Femur (tissue), 1 donor: ENCODE data around the gene FASTK.

Source experiments
- DNase-seq: peaks from one replicate; pipeline ENCODE4 v3.0.0-alpha.2; 2017

Gene FASTK

DNA sequence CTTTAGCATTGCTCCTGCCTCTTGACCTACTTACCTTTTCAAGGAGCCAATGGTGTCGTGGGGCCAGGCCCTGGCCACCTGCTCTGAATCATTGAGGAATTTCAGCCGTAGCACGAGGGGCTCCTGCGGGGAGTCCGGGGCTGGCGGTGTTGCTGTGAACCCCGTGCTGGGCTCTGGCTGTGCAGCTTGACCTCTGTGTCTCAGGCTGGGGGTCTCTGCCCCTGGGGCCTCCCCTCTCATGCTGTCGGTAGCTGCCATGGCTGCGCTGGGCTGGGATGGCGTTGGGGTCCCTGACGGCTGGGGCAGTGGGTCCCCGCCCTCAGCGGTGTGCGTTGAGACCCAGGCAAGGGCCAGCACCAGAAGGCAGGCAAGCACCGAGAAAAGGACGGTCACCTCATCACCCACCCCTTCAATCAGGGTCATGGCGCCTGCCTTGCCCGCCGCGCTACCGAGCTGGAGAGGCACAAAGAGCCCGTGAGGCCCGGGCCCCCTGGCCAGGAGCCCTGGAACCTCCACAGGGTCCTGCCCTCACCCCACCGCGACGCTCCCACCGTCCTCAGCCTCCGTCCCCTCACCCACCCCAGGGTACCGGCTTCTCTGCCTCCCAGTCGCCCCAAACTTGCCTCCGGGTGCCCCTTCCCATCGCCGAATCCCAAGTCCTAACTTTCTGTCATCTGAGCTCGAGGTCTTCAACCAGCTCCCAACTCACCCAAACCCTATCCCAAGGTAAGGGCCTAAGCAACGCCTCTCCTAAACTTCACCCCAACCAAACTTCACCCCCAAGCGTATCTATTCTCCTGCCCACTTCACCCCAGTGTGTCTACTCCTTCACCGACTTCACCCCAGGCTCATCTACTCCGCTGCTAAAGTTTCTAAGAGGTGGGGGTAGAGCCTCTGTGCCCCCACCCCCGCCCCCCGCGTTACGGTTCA, 1.8 kb upstream of the FASTK start:
- DNase-seq: peak; percentile 28

DNA sequence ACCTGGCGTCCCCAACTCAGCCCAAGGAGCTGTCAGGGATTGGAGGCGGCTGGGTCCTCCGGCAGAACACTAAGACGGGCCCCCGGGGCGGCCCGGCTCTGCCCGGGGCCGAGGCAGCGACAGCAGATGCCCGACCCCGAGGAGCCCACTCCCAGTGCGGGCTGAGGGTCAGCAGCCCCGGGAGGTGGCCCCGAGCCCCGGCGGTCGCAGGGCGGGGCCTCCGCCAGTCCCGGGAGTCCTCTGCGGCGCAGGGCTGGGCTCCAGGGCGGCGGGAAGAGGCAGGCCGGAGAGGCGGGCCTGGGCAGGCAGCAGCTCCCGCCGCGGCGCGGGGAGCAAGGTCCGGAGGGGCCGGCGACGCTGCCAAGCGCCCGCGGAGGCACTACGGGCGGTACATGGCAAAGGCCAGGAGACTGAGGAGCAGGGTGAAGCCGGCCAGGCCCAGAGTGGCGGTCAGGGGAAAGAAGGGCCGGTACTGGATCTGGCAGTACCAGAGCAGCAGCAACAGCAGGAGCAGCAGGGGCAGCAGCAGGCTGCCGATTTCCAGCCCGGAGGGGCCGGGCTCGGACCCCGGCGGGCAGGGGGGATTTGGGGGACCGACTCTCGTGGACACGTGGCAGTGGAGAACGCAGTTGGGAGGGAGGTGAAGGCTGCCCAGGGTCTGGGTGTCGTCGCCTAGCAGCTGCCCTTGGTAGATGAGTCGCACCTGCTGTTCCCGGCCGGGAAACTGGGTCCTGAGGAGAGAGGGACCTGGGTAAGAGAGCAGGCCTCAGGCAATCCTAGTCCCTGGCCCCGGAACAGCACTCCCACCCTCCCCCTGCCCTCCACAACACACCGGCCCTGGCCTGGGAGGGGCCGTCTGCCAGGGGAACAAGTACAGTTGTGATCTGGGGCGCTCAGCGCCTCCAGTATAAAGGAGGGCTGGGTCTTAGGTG, 827 bp upstream of the FASTK start:
- DNase-seq: peak; percentile 57

DNA sequence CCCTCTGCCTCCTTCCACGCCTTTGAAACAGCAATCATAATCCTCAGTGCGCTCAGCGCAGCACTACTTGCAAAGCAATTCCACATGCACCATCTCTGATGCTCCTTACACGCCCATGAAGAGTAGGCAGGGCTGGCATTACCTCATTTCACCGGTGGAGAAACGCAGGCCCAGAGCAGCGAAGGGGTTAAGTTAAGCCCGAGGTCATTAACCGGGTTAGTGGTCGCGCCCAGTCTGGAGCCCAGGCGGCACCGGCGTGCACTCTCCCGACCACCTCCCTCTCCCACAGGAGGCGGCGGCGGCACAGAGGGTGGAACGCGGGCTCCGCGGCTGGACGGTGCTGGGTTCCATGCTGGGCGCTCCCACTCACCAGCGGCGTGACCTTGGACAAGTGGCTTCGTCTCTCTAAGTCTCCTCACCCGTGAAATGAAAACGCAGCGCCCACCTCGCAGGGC, 515 bp downstream of the FASTK start:
- no peak for DNase-seq

DNA sequence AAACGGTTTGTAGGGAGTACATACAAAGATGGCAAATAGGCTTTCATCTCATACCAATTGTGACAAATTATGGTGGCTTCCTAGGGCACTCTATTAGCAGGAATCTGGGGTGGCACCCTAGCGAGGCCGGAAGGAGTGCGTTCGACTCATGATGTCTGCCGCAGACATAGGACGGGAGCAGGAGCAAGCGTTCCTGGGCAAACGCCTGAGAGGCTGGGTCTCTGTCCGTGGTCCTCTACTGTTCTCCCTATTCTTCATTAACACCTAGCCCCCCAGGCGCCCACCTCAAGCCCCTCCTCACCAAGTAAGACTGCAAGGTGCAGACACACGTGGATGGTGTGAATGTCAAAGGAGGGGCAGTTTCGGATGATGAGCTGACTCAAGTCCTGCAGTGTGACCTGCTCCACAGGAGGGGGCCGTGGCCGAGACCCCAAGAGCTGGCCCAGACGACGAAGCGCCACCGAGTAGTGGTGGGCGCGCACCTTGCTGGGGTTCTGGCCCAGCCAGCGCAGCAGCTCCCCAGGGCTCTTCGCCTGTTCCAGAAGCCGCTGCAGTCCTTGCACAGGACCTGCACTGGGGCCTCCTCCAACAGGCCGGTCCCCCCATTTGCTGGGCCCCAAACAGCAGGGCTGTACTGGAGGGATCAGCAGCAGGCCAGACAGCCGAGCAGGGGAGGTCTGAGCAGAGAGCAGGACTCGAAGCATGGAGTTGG, 1.3 kb downstream of the FASTK start:
- no peak for DNase-seq

DNA sequence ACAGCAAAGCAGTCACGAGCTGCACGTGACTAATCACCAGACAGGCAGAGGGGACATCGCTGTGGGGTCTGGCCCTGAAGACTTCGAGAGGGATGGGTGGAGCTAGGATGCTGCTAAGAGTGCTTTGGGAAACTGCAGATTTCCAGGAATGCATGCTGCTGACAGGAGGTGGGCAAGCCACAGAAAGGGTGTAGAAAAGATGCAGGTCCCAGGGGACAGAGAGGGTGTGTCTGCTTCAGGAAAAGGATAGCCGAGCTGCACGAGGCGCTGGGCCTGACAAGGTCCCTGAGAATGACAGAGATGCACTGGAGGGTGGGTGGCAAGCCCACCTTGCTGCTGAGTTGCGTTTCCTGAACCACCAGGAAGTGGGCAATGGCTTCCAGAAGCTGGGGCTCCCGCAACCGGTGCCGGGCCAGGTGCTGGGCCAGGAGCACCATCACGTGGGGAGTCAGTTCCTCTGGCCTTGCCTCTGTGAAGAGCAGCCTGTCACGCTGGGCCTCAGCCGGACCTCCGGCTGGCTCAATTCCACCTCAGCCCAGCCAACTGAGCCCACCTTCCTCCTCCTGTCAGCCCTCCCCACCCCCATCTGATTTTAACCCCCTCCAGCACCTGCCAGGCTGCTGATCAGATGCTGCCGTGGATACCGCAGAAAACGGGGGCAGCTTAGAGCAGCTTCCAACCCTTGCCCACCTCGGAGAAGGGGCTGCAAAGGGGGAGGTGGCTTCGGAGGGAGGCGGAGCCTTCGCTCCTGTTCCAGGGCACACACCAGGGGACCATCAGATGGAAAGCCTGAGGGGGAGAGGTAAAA, 2.2 kb downstream of the FASTK start:
- no peak for DNase-seq

DNA sequence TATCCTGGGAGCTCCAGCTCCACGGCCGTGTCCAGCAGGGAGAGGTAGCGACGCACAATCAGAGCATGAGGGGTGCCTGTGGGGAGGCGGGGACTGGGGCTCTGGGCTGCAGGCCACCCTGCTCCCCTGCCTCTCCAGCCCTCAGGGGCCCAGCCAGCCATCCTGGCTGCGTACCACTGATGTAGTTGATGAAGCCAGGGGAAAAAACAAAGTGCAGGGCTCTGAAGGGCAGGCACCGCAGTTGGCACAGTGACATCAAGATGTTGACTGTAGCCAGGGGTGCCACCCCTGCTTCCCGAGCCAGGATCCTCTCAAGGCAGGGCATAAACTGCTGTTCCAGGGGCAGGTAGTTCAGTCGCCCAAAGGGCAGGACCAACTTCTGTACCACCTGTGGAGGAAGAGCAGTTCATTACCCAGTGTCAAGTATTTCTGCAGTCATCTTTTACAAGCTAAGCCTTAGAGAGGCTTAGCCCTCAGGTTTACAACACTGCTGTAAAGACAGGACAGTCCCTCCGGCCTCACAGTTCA, 2.8 kb downstream of the FASTK start:
- no peak for DNase-seq

DNA sequence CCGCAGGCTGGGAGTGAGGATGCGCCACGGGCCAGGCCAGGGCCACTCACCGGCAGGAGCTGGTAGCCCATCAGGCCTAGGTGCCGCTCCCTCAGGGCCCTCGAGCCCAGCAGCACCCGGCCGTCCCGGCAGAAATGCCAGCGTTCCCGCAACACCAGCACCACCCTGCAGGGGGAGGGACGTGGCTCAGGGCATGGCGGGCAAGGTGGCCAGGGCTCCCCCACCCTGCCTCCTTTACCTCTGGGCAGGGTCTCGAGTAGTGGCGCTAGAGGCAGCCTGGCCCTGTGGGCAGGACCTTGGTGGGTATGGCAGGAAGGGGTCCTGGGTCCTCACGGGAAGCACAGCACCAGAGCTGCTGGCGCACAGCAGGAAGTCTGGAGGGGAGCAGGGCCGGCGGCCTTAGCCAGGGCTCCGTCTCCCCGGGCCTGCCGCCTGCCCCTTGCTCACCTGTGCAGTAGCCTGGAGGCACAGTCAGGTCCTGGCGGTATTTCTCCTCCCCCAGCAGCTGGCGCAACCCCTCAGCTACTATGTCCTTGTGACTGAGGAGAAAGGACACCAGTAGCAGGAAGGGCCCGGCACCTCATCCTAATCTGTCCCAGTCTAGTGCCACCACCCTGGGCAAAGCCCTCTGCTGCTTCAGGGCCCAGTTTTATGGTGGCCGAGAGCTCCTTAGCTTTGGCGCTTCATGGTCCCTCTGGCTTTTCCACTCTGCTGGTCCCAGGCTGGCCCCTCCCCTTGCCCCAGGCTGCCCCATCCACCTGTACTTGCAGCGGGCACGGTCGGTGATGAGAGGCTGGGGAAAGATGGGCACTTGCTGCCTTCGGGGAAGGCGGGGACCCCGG, 3.5 kb downstream of the FASTK start:
- no peak for DNase-seq

DNA sequence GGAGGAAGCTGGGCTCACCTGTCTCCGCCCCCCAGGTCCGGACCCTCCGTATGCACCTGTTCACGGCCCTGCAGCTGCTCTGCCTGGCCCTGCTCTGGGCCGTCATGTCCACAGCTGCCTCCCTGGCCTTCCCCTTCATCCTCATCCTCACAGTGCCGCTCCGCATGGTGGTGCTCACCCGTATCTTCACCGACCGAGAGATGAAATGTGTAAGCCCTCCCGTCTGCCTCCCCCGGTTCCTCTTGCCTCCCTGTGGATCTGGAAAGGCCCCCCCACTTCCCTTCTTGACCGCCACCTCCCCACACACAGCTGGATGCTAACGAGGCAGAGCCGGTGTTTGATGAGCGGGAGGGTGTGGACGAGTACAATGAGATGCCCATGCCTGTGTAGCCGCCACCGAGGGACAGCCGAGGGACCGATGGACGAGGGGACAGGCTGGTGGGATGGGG, 4.6 kb downstream of the FASTK start:
- DNase-seq: no peak

DNA sequence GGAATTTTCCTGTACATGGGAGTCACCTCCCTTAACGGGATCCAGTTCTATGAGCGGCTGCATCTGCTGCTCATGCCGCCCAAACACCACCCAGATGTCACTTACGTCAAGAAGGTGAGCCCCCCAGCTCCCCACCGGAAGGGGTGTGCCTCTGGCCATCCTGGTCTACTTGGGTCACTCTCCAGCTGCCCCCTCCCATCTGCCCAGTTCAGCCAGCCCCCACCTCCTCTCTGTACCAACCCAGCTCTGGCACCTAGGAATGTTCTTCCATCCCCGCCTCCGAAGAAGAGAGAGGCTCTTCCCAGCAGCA, 5.0 kb downstream of the FASTK start:
- no peak for DNase-seq

DNA sequence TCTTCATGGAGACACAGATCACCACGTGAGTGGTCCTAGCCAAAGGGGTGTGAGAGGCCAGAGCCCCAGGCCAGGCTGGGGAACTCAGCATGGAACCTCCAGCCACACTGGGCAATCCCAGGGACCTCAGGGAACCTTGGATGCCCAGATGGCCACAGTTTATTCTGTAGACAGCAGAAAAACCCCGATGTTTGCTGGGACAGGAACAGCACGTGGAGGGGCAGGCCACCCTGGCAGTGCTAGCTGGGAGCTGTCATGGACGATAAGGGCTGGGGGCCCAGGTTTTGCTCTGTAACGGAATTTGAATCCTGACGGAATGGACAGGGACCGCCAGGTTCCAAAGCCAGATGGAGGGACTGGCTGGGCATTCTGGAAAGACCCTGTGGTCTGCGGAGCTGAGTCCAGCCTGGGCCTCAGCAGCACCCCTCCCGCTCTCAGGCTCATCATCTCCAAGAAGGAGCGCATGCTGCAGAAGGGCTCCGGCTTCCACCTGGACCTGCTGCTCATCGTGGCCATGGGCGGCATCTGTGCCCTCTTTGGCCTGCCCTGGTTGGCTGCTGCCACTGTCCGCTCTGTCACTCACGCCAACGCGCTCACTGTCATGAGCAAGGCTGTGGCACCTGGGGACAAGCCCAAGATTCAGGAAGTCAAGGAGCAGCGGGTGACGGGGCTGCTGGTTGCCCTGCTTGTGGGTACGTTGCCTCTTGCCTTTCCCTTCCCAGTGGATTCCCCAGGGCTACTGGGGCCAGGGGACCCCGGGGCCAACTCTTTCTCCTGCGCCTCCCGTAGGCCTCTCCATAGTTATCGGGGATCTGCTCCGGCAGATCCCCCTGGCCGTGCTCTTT, 5.6 kb downstream of the FASTK start:
- no peak for DNase-seq

DNA sequence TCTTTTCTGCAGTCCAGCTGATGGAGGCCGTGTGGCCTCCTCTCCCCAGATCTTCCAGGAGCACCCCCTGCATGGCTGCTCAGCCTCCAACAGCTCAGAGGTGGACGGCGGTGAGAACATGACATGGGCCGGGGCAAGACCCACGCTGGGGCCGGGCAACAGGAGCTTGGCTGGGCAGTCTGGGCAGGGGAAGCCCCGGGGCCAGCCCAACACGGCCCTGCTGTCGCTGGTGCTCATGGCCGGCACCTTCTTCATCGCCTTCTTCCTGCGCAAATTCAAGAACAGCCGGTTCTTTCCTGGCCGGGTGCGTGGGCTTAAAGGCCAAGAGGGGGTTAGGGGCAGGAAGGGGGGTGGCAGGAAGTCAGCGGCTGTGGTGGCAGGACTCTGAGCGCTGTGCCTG, 6.6 kb downstream of the FASTK start:
- no peak for DNase-seq

DNA sequence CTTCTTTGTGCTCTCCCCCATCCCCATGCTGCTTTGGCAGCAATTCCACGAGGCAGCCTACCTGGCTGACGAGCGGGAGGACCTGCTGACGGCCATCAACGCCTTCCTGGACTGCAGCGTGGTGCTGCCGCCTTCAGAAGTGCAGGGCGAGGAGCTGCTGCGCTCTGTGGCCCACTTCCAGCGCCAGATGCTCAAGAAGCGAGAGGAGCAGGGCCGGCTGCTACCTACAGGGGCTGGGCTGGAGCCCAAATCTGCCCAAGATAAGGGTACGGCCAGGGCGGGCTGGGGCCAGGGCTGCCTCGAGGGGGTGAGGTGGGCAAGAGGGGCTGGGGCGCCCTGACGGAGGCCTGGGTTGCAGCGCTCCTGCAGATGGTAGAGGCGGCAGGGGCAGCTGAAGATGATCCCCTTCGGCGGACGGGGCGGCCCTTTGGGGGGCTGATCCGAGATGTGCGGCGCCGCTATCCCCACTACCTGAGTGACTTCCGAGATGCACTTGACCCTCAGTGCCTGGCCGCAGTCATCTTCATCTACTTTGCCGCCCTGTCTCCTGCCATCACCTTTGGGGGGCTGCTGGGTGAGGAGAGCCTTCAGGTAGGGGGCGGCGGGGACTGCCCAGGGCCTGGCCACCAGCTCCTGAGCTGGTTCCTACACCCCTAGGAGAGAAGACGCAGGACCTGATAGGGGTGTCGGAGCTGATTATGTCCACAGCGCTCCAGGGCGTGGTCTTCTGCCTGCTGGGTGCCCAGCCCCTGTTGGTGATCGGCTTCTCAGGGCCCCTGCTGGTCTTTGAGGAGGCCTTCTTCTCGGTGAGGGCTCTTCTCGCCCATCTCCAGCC, 9.4 kb downstream of the FASTK start:
- DNase-seq: no peak

DNA sequence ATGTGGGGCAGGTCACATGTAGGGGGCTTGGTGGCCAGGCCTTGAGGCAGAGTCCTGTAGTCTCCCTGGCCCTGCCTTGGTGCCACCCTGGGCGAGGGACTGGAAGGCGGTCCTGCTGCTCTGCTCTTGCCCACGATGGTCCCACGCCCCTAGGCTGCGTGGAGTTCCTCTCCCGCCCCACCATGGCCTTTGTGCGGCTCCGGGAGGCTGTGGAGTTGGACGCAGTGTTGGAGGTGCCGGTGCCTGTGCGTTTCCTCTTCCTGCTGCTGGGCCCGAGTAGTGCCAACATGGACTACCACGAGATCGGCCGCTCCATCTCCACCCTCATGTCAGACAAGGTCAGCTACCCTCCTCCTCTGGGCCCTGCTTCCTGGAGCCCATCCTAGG, 10.0 kb downstream of the FASTK start:
- DNase-seq: no peak

DNA sequence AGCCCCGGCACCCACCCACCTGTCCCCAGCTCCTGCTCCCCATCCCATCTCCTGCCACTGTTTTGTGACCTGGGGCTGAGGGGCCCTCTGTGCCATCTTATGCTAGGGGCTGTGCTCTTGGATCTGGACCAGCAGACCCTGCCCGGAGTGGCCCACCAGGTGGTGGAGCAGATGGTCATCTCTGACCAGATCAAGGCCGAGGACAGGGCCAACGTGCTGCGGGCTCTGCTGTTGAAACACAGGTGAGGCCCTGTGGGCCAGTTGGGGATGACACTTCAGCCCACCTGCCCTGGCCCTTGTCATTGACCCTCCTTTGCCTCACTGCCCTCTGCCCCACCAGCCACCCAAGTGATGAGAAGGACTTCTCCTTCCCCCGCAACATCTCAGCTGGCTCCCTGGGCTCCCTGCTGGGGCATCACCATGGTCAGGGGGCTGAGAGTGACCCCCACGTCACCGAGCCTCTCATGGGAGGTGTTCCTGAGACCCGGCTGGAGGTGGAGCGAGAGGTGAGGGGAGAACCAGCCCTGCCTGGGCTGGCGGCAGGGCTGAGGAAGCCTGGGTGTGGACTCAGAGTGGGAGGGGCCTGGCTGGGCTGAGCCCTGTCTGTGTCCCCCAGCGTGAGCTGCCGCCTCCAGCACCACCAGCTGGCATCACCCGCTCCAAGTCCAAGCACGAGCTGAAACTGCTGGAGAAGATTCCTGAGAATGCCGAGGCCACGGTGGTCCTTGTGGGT, 10.6 kb downstream of the FASTK start:
- DNase-seq: no peak

DNA sequence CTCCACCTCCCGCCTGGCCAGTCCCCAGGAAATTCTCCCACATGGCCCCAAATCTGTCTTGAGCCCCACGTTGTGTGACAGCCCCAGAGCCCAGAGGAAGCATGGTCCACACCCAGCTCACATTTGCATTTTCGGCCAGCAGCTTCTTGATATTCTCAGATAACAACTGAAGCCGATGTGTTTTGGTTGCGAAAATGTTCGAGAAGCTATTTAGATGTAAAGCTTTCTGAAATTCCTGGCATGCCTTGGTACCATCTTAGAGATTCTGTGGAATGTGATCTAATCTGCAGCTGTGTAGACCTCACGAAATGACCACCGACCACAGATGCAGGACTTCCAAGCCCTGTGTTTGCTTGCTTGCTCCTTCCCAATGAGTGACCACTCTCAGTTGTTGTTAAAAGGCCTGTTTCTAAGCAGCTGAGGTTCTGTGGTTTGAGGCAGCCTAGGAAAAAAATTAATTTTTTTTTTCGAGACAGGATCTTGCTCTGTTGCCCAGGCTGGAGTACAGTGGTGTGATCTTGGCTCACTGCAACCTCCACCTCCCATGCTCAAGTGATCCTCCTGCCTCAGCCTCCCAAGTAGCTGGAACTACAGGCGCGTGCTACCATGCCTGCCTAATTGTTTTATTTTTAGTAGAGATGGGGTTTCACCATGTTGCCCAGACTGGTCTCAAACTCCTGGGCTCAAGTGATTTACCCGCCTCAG, 12.4 kb downstream of the FASTK start:
- no peak for DNase-seq

DNA sequence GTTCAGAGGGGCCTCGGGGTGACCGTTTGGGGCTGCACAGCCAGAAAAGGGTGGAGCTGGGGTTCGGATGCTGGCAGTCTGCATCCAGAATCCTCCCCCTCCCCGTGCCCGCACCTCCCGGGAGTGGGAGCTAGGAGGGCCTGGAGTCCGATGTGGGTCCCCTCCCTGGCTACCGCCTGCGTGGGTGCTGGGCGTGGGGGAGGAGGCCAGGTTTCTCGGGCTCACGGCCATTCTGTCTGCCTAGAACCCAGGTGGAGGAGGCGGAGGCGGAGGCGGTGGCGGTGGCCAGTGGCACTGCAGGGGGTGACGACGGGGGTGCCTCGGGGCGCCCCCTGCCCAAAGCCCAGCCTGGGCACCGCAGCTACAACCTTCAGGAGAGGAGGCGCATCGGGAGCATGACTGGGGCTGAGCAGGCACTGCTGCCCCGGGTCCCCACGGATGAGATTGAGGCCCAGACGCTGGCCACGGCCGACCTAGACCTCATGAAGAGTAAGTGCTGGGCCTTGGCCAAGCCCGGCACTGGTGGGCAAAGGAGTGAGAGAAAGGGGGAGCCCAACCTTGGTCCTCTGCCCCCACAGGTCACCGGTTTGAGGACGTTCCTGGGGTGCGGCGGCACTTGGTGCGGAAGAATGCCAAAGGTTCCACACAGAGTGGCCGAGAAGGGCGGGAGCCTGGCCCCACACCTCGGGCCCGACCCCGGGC, 14.2 kb downstream of the FASTK start:
- no peak for DNase-seq

DNA sequence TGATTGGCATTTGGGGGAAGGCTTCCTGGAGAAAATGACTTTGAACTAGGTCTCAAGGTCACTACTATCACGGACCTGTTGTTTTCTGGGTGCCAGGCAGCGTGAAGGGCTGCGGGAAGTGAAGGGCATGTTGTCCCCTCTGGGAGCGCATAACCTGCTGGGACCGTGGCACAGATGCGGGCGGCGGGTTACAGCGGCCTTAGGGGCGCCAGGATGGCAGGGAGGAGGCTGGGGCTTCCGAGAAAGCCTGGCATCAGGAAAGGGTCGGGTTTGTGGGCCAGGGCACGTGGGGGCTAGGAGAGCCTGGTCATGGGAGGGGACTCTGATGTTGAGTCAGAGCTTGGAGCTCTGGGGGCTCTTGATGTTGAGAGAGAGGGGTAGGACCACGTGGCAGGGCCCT, 15.1 kb downstream of the FASTK start:
- DNase-seq: no peak
